ENCODE results near the gene ENAH.

ENAH gene

GRCh38 chr1:225601902-225602589 is 50.9 kb downstream of the ENAH start:
- DNase-seq: no peak

- DNase-seq: no peak
These were observed 54.1 kb downstream of the ENAH start for GRCh38 chr1:225598847-225599246.

GRCh38 chr1:225597926-225598575 is 54.9 kb downstream of the ENAH start:
- DNase-seq: no peak

GRCh38 chr1:225596736-225597135 is 56.2 kb downstream of the ENAH start:
- DNase-seq: no peak

GRCh38 chr1:225595974-225596551 is 56.9 kb downstream of the ENAH start:
- DNase-seq: no peak

GRCh38 chr1:225595452-225595851 is 57.5 kb downstream of the ENAH start:
- DNase-seq: no peak

- no peak for DNase-seq
These were observed 59.5 kb downstream of the ENAH start for GRCh38 chr1:225593414-225593813.

- DNase-seq: no peak
These were observed 60.4 kb downstream of the ENAH start for GRCh38 chr1:225592362-225593025.

- no peak for DNase-seq
These were observed 65.6 kb downstream of the ENAH start for GRCh38 chr1:225587310-225587709.

GRCh38 chr1:225581186-225581585 is 71.7 kb downstream of the ENAH start:
- no peak for DNase-seq

- no peak for DNase-seq
These were observed 72.5 kb downstream of the ENAH start for GRCh38 chr1:225580238-225581099.

- DNase-seq: no peak
These were observed 74.5 kb downstream of the ENAH start for GRCh38 chr1:225578251-225578977.

GRCh38 chr1:225577241-225577640 is 75.7 kb downstream of the ENAH start:
- DNase-seq: no peak

GRCh38 chr1:225573216-225573615 is 79.7 kb downstream of the ENAH start:
- DNase-seq: no peak

- DNase-seq: no peak
These were observed 80.5 kb downstream of the ENAH start for GRCh38 chr1:225572422-225572821.

- DNase-seq: no peak
These were observed 85.1 kb downstream of the ENAH start for GRCh38 chr1:225567789-225568188.

- no peak for DNase-seq
These were observed 87.1 kb downstream of the ENAH start for GRCh38 chr1:225565847-225566246.

- DNase-seq: no peak
These were observed 91.2 kb downstream of the ENAH start for GRCh38 chr1:225561675-225562074.

- no peak for DNase-seq
These were observed 93.0 kb downstream of the ENAH start for GRCh38 chr1:225559902-225560301.

- DNase-seq: no peak
These were observed 93.6 kb downstream of the ENAH start for GRCh38 chr1:225559326-225559725.

- no peak for DNase-seq
These were observed 96.2 kb downstream of the ENAH start for GRCh38 chr1:225556694-225557093.

- DNase-seq: no peak
These were observed 97.1 kb downstream of the ENAH start for GRCh38 chr1:225555821-225556220.
